HG03280 (cell line): Measurements from ENCODE around the gene DHRS4.

Source experiments
- ATAC-seq: cut with Tn5 transposase; IDR thresholded peaks from one replicate; pipeline ENCODE4 v1.9.1; 2021; ENCODE audit warnings: mild to moderate bottlenecking, moderate library complexity; ENCODE audit not compliant: unreplicated experiment

The DHRS4 gene

GRCh38 chr14:23953464-23954278 is at the start of gene DHRS4:
Gene DHRS4 (plus strand): TSS chr14:23953770. CDS start chr14:23953789, 19 bp downstream.
- ATAC-seq = peak; percentile 82

DNA sequence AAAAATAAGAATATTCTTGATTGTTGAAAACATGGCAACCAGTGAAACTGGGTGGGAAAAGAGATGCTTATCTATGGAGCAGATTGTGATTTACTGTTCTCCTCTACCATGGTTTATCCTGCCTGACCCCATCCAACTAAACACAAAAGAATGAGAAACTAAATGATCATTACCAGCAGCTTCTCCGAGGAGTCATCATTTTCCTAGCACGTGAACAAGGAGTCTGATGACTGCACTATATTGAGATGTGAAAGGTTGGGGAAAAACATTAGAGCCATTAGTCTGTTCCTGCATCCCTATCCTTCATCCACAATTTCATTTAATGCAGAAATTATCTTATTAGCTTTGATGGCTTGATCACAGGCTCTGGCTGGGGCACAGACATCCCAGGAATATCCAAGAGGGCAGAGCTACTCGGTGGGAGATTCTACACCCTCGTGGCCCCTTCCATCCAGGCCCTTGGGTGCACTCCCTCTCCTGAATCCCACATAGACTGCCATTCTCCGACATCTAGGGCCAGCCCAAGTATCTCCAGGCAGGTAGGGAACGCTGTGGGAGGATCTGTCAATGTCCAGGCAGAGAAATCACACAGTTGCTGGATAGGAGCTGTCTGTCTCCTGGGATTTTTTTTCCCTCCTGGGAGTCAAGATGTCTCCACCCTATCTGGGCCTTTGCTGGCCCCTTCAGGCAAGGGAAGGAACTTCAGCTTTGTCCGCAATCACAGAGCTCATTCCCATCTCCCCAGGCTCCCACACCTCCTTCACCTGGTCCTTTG is 43.3 kb upstream of the DHRS4 start:
- ATAC-seq = no peak

GRCh38 chr14:23910876-23911210 is 42.7 kb upstream of the DHRS4 start:
- ATAC-seq = no peak

GRCh38 chr14:23915559-23915958 is 38.0 kb upstream of the DHRS4 start:
- no peak for ATAC-seq

- ATAC-seq = no peak
Observed at GRCh38 chr14:23916004-23916403, 37.6 kb upstream of the DHRS4 start.

DNA sequence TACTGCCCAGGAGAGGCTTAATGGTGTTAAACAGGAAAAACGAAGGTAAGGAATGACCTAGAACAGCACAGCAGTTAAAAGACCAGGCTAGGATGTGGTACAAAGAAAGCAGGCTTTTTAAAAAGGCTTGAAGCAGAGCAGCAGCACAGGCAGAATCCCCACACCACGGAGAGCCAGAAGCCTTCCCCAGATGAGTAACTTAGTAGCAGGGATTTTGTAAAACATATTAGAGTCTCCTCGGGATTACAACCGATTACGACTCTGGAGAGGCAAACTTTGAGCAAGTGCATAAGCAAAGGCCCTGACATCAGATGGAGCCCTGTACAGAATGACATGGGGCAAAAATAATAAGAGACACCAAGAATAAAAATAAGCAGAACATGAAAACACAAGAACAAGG is 37.1 kb upstream of the DHRS4 start:
- no peak for ATAC-seq

GRCh38 chr14:23922545-23922944 is 31.0 kb upstream of the DHRS4 start:
- no peak for ATAC-seq

DNA sequence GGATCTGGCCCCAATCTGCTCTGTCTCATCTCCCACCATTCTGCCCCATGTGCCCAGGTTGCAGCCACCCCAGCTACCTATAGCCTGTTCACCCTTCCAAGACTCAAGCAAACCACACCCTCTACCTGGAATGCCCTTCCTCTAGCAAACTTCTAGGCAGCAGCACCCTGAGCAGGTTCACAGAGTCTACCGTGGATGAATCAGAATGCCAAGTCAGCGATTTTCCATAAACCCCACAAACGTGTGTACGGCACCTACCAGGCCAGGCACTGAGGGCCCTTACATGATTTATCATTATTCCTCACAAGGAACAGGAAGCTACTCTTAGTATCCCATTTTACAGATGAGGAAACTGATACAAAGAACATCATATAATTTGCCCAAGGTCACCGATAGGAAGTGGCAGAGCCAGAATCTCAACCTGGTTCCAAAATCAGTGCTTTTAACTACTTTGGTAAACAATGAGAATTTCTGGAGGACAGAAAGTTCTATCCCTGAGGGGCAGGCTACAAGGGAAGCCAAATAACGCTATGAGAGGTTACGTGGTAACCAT is 28.0 kb upstream of the DHRS4 start:
- no peak for ATAC-seq

DNA sequence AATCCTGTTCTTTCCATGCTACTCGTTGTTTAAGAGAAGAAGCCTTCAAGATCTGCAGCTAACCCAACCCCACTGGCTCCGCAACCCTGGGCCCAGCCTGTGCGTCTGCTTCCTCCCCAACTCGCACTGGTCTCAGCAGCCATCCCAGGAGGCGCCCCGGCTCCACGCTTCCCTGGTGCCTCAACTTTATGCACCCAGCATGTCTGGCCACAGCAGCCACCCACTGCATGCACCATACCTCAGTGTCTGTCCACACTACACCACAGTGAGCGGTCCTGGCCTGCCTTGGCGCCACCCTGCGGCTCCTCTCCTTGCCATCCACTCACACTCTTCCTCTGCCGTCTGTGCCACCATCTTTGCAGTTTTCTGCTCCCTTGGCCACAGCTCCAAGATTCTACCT is 27.0 kb upstream of the DHRS4 start:
- ATAC-seq = no peak

- ATAC-seq = no peak
Observed at GRCh38 chr14:23929136-23929535, 24.4 kb upstream of the DHRS4 start.

- peak; percentile 66 for ATAC-seq
Observed at GRCh38 chr14:23929822-23930294, 23.7 kb upstream of the DHRS4 start.

- no peak for ATAC-seq
Observed at GRCh38 chr14:23930742-23931141, 22.8 kb upstream of the DHRS4 start.

DNA sequence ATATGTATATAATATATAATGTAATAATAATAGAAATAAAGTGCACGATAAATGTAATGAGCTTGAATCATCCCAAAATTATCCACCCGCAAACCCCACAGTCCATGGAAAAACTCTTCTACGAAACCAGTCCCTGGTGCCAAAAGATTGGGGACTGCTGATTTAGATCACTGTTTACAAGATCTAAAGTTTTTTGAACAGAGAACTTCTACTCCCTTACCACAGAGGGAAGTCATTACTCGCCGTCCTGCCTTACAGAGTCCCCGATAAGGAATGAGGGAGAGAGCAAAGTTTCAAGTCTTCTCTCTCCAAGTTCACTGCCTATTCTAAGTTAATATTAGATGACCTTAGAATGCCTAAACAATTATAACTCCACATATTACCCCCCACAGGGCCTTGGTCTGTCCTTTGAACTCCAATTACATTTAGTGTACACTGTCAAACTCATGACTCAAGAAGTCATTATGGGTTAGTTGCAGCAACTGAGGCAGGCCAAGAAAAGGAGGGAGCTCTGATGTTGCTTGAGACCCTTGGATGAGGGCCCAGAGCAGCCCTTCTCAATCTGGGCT is 21.8 kb upstream of the DHRS4 start:
- no peak for ATAC-seq

GRCh38 chr14:23932639-23933038 is 20.9 kb upstream of the DHRS4 start:
- ATAC-seq = no peak

DNA sequence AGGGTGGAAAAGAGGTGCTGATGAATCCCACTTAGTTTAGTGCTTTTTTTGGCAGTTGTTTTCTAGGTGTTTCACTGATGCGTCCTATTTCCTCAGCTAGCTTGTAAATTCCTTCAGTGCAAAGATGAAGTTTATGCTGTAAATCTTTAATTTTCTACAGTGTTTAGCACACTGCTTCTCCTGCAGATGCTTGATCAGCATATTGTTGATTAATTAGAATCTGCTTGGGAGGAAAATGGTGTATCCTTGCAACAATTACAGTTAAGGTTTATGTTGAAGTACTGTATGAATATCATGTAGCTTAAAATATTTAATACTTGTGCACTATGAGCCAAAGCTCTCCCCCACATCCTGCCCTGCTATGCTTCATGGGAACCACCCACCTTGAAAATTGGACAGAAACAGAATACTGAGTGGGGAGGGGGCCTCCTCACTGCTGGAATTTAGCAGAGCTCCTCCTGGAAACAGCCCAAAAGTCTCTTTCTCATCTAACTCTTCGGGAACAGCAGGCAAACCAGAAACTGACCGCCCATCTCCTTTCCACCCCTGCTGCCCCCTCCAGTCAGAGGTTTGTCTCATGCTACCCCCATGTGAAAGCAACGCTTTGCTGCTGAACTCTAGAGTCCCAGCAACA is 20.3 kb upstream of the DHRS4 start:
- no peak for ATAC-seq

DNA sequence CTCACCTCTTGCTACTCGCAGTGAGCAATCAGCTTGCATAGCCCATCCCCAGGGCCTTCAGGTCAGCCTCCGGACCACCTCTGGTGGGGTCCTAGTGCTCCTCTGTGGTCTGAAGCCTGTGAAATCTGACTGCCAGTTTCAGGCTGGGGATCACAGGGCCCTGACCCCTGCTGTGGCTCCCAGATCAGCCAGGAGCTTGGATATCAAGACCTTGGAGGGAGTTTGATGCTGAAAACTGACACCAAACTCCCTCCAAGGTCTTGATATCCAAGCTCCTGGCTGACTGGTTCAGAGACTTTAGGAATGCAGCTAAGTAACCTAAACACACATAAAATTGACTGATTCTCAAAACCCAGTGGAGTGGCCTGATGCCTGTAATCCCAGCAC is 19.8 kb upstream of the DHRS4 start:
- ATAC-seq = no peak

- ATAC-seq = no peak
Observed at GRCh38 chr14:23935158-23935557, 18.4 kb upstream of the DHRS4 start.

GRCh38 chr14:23936084-23936829 is 17.3 kb upstream of the DHRS4 start:
- ATAC-seq = no peak

DNA sequence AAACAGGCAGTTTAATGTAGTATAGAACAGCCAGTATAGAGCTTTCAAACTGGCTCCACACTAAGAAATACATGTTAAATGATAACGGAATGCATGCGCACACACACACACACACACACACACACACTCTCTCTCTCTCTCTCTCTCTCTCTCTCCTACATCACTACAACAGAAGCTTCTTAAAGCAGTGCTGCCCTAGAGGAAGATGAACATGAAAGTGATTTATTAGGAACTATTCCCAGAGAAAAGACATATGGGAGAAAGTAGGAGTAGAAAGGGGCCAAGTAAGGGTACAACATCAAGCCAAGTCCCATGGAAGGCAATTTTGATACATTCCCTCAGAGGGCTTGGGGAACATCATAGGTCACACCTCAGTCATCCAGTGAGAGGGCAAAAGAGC is 16.4 kb upstream of the DHRS4 start:
- ATAC-seq = no peak

- ATAC-seq = no peak
Observed at GRCh38 chr14:23938823-23939222, 14.7 kb upstream of the DHRS4 start.
